ENCODE data around the gene HARS1. TPM values are rescaled to one million over a fixed set of nuclear protein-coding genes. Genes with fewer than 3 reads are reported as not detected.

Gene HARS1
- total and polyA plus RNA-seq, 2 of the 13 experiments (the other 11 are each of a cell fraction or from before 2014, with no cell fraction given): 36.9 to 66.2 TPM

DNA sequence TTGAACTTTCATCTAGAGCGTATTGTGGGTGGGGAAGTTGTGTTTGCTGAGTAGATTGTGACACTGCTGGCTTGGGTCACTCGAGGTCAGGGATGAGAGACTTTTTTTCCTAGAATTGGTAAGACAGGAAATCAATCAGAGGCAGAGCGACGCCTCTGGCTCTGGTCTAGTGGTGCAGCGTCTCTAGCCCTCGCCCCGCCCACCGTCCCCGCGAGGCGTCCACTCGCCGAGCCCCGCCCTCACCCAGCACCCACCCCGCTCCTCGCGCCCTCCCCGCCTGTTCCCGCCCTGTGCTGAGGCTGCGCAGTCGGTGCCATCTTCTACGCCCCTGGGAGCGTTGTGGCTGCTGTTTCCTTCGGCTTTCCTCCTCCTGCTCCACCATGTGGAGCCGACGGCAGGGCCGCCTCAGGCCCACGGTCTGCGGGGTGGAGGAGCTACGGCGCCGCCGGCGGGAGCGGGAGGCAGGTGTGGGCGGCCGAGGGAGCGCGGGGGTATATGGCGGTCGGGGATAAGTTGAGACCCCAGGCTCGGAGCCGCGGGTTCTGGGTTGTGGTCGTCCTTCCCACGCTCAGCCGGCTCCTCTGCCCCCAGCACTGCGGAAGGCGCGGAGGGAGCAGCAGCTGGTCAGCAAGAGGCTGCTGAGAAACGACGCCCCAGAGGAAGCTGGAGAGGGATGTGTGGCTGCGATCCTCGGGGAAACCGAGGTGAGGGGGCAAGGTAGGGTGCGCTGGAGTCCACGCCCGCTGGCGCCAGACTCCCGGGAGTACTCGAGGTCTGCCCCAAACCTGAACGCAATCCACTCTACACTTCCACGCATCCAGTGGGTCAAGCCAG, 51.8 kb downstream of the HARS1 start, which contains the start of gene TMCO6 (continued):
- TF ChIP-seq, protein P1, sequence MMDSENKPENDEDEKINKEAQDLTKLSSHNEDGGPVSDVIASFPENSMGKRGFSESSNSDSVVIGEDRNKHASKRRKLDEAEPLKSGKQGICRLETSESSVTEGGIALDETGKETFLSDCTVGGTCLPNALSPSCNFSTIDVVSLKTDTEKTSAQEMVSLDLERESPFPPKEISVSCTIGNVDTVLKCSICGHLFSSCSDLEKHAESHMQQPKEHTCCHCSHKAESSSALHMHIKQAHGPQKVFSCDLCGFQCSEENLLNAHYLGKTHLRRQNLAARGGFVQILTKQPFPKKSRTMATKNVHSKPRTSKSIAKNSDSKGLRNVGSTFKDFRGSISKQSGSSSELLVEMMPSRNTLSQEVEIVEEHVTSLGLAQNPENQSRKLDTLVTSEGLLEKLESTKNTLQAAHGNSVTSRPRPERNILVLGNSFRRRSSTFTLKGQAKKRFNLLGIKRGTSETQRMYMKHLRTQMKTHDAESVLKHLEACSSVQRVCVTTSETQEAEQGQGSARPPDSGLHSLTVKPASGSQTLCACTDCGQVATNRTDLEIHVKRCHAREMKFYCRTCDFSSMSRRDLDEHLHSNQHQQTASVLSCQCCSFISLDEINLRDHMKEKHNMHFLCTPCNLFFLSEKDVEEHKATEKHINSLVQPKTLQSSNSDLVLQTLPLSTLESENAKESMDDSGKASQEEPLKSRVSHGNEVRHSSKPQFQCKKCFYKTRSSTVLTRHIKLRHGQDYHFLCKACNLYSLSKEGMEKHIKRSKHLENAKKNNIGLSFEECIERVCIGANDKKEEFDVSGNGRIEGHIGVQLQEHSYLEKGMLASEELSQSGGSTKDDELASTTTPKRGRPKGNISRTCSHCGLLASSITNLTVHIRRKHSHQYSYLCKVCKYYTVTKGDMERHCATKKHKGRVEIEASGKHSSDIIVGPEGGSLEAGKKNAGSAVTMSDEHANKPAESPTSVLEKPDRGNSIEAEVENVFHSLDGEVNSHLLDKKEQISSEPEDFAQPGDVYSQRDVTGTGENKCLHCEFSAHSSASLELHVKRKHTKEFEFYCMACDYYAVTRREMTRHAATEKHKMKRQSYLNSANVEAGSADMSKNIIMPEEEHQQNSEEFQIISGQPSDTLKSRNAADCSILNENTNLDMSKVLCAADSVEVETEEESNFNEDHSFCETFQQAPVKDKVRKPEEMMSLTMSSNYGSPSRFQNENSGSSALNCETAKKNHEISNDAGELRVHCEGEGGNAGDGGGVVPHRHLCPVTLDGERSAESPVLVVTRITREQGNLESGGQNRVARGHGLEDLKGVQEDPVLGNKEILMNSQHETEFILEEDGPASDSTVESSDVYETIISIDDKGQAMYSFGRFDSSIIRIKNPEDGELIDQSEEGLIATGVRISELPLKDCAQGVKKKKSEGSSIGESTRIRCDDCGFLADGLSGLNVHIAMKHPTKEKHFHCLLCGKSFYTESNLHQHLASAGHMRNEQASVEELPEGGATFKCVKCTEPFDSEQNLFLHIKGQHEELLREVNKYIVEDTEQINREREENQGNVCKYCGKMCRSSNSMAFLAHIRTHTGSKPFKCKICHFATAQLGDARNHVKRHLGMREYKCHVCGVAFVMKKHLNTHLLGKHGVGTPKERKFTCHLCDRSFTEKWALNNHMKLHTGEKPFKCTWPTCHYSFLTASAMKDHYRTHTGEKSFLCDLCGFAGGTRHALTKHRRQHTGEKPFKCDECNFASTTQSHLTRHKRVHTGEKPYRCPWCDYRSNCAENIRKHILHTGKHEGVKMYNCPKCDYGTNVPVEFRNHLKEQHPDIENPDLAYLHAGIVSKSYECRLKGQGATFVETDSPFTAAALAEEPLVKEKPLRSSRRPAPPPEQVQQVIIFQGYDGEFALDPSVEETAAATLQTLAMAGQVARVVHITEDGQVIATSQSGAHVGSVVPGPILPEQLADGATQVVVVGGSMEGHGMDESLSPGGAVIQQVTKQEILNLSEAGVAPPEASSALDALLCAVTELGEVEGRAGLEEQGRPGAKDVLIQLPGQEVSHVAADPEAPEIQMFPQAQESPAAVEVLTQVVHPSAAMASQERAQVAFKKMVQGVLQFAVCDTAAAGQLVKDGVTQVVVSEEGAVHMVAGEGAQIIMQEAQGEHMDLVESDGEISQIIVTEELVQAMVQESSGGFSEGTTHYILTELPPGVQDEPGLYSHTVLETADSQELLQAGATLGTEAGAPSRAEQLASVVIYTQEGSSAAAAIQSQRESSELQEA (CRISPR knock-in tag; IDR thresholded peaks at IDR 0.05; ENCODE audit: not compliant biosample characterization): peak; percentile 79
- TF ChIP-seq POLR2A (IDR thresholded peaks at IDR 0.05; ENCODE audit: insufficient read depth in 1 of 2, low read depth in 2 of 2, low read length in 2 of 2) (peak in 1 of 2 experiments; percentile 90; a peak in 3 of 4 replicates), MAFK (conservative IDR thresholded peaks at IDR 0.05 in 1 of 2, IDR thresholded peaks at IDR 0.05 in 1 of 2; ENCODE audit: low read length in 2 of 2) (peak in 1 of 2 experiments; percentile 12; a peak in 1 of 4 replicates), ZKSCAN8 (CRISPR knock-in tag; IDR thresholded peaks at IDR 0.05; ENCODE audit: borderline replicate concordance) (peak; percentile 88; the same call in 1 of the 2 replicates), ZNF781 (CRISPR knock-in tag; IDR thresholded peaks at IDR 0.05; ENCODE audit: borderline replicate concordance, not compliant biosample characterization) (peak; percentile 88), ZSCAN25 (CRISPR knock-in tag; IDR thresholded peaks at IDR 0.05) (no peak), ZNF160 (CRISPR knock-in tag; IDR thresholded peaks at IDR 0.05) (peak; percentile 12), ZNF83 (CRISPR knock-in tag; IDR thresholded peaks at IDR 0.05; ENCODE audit: borderline replicate concordance) (no peak)
- TF ChIP-seq, protein P2, sequence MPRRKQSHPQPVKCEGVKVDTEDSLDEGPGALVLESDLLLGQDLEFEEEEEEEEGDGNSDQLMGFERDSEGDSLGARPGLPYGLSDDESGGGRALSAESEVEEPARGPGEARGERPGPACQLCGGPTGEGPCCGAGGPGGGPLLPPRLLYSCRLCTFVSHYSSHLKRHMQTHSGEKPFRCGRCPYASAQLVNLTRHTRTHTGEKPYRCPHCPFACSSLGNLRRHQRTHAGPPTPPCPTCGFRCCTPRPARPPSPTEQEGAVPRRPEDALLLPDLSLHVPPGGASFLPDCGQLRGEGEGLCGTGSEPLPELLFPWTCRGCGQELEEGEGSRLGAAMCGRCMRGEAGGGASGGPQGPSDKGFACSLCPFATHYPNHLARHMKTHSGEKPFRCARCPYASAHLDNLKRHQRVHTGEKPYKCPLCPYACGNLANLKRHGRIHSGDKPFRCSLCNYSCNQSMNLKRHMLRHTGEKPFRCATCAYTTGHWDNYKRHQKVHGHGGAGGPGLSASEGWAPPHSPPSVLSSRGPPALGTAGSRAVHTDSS (CRISPR knock-in tag; conservative IDR thresholded peaks at IDR 0.05): no peak
- TF ChIP-seq, protein P3, sequence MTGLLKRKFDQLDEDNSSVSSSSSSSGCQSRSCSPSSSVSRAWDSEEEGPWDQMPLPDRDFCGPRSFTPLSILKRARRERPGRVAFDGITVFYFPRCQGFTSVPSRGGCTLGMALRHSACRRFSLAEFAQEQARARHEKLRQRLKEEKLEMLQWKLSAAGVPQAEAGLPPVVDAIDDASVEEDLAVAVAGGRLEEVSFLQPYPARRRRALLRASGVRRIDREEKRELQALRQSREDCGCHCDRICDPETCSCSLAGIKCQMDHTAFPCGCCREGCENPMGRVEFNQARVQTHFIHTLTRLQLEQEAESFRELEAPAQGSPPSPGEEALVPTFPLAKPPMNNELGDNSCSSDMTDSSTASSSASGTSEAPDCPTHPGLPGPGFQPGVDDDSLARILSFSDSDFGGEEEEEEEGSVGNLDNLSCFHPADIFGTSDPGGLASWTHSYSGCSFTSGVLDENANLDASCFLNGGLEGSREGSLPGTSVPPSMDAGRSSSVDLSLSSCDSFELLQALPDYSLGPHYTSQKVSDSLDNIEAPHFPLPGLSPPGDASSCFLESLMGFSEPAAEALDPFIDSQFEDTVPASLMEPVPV (CRISPR knock-in tag; IDR thresholded peaks at IDR 0.05): no peak
- TF ChIP-seq, protein P4, sequence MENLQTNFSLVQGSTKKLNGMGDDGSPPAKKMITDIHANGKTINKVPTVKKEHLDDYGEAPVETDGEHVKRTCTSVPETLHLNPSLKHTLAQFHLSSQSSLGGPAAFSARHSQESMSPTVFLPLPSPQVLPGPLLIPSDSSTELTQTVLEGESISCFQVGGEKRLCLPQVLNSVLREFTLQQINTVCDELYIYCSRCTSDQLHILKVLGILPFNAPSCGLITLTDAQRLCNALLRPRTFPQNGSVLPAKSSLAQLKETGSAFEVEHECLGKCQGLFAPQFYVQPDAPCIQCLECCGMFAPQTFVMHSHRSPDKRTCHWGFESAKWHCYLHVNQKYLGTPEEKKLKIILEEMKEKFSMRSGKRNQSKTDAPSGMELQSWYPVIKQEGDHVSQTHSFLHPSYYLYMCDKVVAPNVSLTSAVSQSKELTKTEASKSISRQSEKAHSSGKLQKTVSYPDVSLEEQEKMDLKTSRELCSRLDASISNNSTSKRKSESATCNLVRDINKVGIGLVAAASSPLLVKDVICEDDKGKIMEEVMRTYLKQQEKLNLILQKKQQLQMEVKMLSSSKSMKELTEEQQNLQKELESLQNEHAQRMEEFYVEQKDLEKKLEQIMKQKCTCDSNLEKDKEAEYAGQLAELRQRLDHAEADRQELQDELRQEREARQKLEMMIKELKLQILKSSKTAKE (CRISPR knock-in tag; IDR thresholded peaks at IDR 0.05; ENCODE audit: borderline replicate concordance): peak; percentile 72
